Heart left ventricle (tissue), 13 donors: ENCODE results near the gene STX2.

ENCODE experiments used
- POLR2A ChIP-seq, 2 donors: fragments of 450-650 bp; IDR thresholded peaks; one replicate each; pipeline ENCODE4 v1.6.1; 2017; ENCODE audit warnings: antibody characterized with exemption in 2 of 2, mild to moderate bottlenecking in 2 of 2, moderate library complexity in 2 of 2
- TF ChIP-seq, protein P1 (sequence below), 12 donors: fragments of 200-600 bp; sonication (generic) in 4 of 12; IDR thresholded peaks; one replicate each; pipeline versions ENCODE4 v1.5.0 to v1.8.0; 2018 to 2022; ENCODE audit warnings: antibody characterized with exemption in 12 of 12, mild to moderate bottlenecking in 5 of 12
- donor health status: ischemic (EF 13 %, LVEDD 7.1; RV severe dilation, severe dysfunction).
- donor health status: DM: no; HTN: yes; CAD: no.
- donor health status: DM: no; HTN: no; CAD: no.
- donor health status: ischemic (EF 25% LVEDD 6.9; RV normal size, moderate dysfunction).
- donor health status: ischemic (EF 25% LVEDD 5.7; RV mildly dilated, moderate dysfunction).
- donor health status: ischemic (EF 35%, LVEDD 5.7; RV mildly dilated, moderate dysfunction).
- donor health status: nonischemic (EF 11% LVEDD 7.7; RV severe dilation, severe dysfunction).
- donor health status: DM: yes; HTN: yes; CAD: no.
- donor health status: PGD.
- donor health status: ischemic (EF 29% LVEDD 5.4; RV normal size, mild dysfunction).
- donor health status: nonischemic (EF 23%, LVEDD 6.1; RV moderate dilation, normal function).

GRCh38 chr12:130743176-130743575, 95.9 kb downstream of the STX2 start:
- TF ChIP-seq, protein P1, sequence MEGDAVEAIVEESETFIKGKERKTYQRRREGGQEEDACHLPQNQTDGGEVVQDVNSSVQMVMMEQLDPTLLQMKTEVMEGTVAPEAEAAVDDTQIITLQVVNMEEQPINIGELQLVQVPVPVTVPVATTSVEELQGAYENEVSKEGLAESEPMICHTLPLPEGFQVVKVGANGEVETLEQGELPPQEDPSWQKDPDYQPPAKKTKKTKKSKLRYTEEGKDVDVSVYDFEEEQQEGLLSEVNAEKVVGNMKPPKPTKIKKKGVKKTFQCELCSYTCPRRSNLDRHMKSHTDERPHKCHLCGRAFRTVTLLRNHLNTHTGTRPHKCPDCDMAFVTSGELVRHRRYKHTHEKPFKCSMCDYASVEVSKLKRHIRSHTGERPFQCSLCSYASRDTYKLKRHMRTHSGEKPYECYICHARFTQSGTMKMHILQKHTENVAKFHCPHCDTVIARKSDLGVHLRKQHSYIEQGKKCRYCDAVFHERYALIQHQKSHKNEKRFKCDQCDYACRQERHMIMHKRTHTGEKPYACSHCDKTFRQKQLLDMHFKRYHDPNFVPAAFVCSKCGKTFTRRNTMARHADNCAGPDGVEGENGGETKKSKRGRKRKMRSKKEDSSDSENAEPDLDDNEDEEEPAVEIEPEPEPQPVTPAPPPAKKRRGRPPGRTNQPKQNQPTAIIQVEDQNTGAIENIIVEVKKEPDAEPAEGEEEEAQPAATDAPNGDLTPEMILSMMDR (IDR thresholded peaks at IDR 0.05) = no peak
- no peak for TF ChIP-seq POLR2A (IDR thresholded peaks at IDR 0.05)
